Measurements from ENCODE around the gene KCNQ5. TPM values are rescaled to one million over a fixed set of nuclear protein-coding genes. Genes with fewer than 3 reads are reported as not detected.

Gene KCNQ5
- total RNA-seq, 4 donors from 2014 or later: 0.21 to 1.1 (median 0.59) TPM; not detected in 1

GRCh38 chr6:72820906-72821305 is 199.0 kb downstream of the KCNQ5 start:
- TF ChIP-seq CTCF (IDR thresholded peaks at IDR 0.05): no peak
- no peak for TF ChIP-seq EP300 (IDR thresholded peaks at IDR 0.05)
- TF ChIP-seq POLR2A (IDR thresholded peaks at IDR 0.05): no peak
- no peak for DNase-seq (ENCODE audit: low spot score in 2 of 2)
- Histone ChIP-seq H3K4me1 (no peaks in the 10 kb centered on the region), H3K27ac (no peak overlapping the region), H3K36me3 (no peaks in the 10 kb centered on the region), H3K27me3 (no peaks in the 10 kb centered on the region), H3K4me3 (no peak overlapping the region), H3K9me3 (no peaks in the 10 kb centered on the region)
- WGBS, 2 donors: 46 to 55% methylated on average over 1 of the region's 1 CpG

- TF ChIP-seq EP300 (IDR thresholded peaks at IDR 0.05) (no peak), POLR2A (IDR thresholded peaks at IDR 0.05) (no peak), CTCF (IDR thresholded peaks at IDR 0.05) (no peak)
- Histone ChIP-seq H3K36me3 (no peaks in the 10 kb centered on the region), H3K9me3 (no peaks in the 10 kb centered on the region), H3K4me3 (no peak overlapping the region), H3K4me1 (no peaks in the 10 kb centered on the region), H3K27me3 (no peaks in the 10 kb centered on the region), H3K27ac (no peak overlapping the region)
- no peak for DNase-seq (ENCODE audit: low spot score in 2 of 2)
- 65 to 68% methylated on average over 1 of the region's 1 CpG for WGBS, 2 donors
Measured at GRCh38 chr6:72822023-72822422, 200.2 kb downstream of the KCNQ5 start.

GRCh38 chr6:72822691-72823090 is 200.8 kb downstream of the KCNQ5 start:
- TF ChIP-seq POLR2A (IDR thresholded peaks at IDR 0.05): no peak
- TF ChIP-seq CTCF (IDR thresholded peaks at IDR 0.05): no peak
- no peak for TF ChIP-seq EP300 (IDR thresholded peaks at IDR 0.05)
- Histone ChIP-seq H3K36me3 (no peaks in the 10 kb centered on the region), H3K27ac (no peak overlapping the region), H3K27me3 (no peaks in the 10 kb centered on the region), H3K4me1 (no peaks in the 10 kb centered on the region), H3K9me3 (no peaks in the 10 kb centered on the region), H3K4me3 (no peak overlapping the region)
- WGBS, 2 donors: 94 to 95% methylated on average over 1 of the region's 1 CpG
- no peak for DNase-seq (ENCODE audit: low spot score in 2 of 2)

- no peaks in the 10 kb centered on the region for H3K27me3 ChIP-seq
- no peaks in the 10 kb centered on the region for H3K9me3 ChIP-seq
- no peak for TF ChIP-seq CTCF (IDR thresholded peaks at IDR 0.05)
- TF ChIP-seq EP300 (IDR thresholded peaks at IDR 0.05): no peak
- no peak for TF ChIP-seq POLR2A (IDR thresholded peaks at IDR 0.05)
- 56 to 61% methylated on average over 2 of the region's 2 CpGs for WGBS, 2 donors
- no peaks in the 10 kb centered on the region for H3K4me1 ChIP-seq
- H3K4me3 ChIP-seq: no peak overlapping the region
- H3K36me3 ChIP-seq: no peaks in the 10 kb centered on the region
- H3K27ac ChIP-seq: no peak overlapping the region
- no peak for DNase-seq (ENCODE audit: low spot score in 2 of 2)
Measured at GRCh38 chr6:72824833-72825232, 203.0 kb downstream of the KCNQ5 start.

GRCh38 chr6:72825315-72825911 is 203.5 kb downstream of the KCNQ5 start:
- Histone ChIP-seq H3K4me3 (no peak overlapping the region), H3K27ac (no peak overlapping the region), H3K36me3 (no peaks in the 10 kb centered on the region), H3K27me3 (no peaks in the 10 kb centered on the region), H3K4me1 (no peaks in the 10 kb centered on the region), H3K9me3 (no peaks in the 10 kb centered on the region)
- TF ChIP-seq CTCF (IDR thresholded peaks at IDR 0.05) (no peak), POLR2A (IDR thresholded peaks at IDR 0.05) (no peak), EP300 (IDR thresholded peaks at IDR 0.05) (no peak)
- no peak for DNase-seq (ENCODE audit: low spot score in 2 of 2)
